ENCODE data around the gene CHCHD6. TPM values are rescaled to one million over a fixed set of nuclear protein-coding genes. Genes with fewer than 3 reads are reported as not detected.

The CHCHD6 gene
- total and polyA plus RNA-seq, 4 donors: 22.5 to 70.2 (median 49.7) TPM

DNA sequence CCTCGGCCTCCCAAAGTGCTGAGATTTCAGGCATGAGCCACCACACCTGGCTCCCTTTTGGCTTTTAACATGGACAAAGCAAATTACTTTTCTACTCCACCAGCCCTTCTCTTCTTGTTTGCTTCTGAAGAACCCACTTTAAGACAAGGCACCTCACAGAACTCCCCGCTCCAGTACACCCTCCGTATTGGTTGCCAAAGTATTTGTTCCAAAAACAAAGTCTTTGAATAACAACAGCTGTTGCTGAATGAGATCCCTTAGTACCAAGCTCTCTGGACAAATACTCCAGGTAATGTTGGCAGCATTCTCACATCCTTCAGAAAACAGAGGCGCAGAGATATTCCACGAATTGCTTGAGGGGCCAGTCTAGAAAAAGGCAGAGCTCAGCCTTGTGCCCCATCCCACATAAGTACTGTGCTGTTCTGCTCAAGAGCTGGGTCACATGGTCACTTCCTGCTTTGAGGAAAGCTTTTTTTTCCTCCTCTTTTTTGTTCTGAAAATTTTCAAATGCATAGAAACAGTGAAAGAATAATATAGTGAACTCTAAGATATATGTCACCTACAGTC is 7.3 kb upstream of the CHCHD6 start:
- H3K4me1 ChIP-seq (ENCODE audit: control insufficient read depth, insufficient read depth, low read length): no peaks in the 10 kb centered on the region
- H3K27ac ChIP-seq (ENCODE audit: low read depth, low read length): no peak overlapping the region
- no peak overlapping the region for H3K4me3 ChIP-seq (ENCODE audit: low read depth, low read length)
- DNase-seq (ENCODE audit: low read depth in 4 of 6, low spot score in 6 of 6): no peak
- no peaks in the 10 kb centered on the region for H3K36me3 ChIP-seq (ENCODE audit: control insufficient read depth, insufficient read depth, low read length)
- no peaks in the 10 kb centered on the region for H3K27me3 ChIP-seq (ENCODE audit: control insufficient read depth, insufficient read depth, low read length)
- 74% methylated on average over 5 of the region's 5 CpGs for WGBS (ENCODE audit: insufficient coverage)
- no peaks in the 10 kb centered on the region for H3K9me3 ChIP-seq (ENCODE audit: control insufficient read depth, insufficient read depth, low read length)

- no peaks in the 10 kb centered on the region for H3K36me3 ChIP-seq (ENCODE audit: control insufficient read depth, insufficient read depth, low read length)
- no peak overlapping the region for H3K27ac ChIP-seq (ENCODE audit: low read depth, low read length)
- 71% methylated on average over 1 of the region's 7 CpGs for whole genome bisulfite sequencing (ENCODE audit: insufficient coverage)
- no peak for DNase-seq (ENCODE audit: low read depth in 4 of 6, low spot score in 6 of 6)
- H3K4me1 ChIP-seq (ENCODE audit: control insufficient read depth, insufficient read depth, low read length): peaks cover 8% of the 10 kb centered on the region
- no peaks in the 10 kb centered on the region for H3K9me3 ChIP-seq (ENCODE audit: control insufficient read depth, insufficient read depth, low read length)
- H3K27me3 ChIP-seq (ENCODE audit: control insufficient read depth, insufficient read depth, low read length): no peaks in the 10 kb centered on the region
- H3K4me3 ChIP-seq (ENCODE audit: low read depth, low read length): no peak overlapping the region
These were observed 5.0 kb upstream of the CHCHD6 start for GRCh38 chr3:126699011-126699410.

GRCh38 chr3:126704494-126705214 is 614 bp downstream of the CHCHD6 start:
- no peak for DNase-seq (ENCODE audit: low read depth in 4 of 6, low spot score in 6 of 6)
- no peaks in the 10 kb centered on the region for H3K27me3 ChIP-seq (ENCODE audit: control insufficient read depth, insufficient read depth, low read length)
- no peak overlapping the region for H3K27ac ChIP-seq (ENCODE audit: low read depth, low read length)
- peaks cover 6% of the 10 kb centered on the region for H3K36me3 ChIP-seq (ENCODE audit: control insufficient read depth, insufficient read depth, low read length)
- peak overlapping the region; percentile 70 for H3K4me3 ChIP-seq (ENCODE audit: low read depth, low read length)
- WGBS (ENCODE audit: insufficient coverage): 2% methylated on average over 37 of the region's 44 CpGs
- H3K9me3 ChIP-seq (ENCODE audit: control insufficient read depth, insufficient read depth, low read length): peaks cover 2% of the 10 kb centered on the region
- H3K4me1 ChIP-seq (ENCODE audit: control insufficient read depth, insufficient read depth, low read length): peaks cover 15% of the 10 kb centered on the region

- Histone ChIP-seq H3K4me3 (ENCODE audit: low read depth, low read length) (no peak overlapping the region), H3K4me1 (ENCODE audit: control insufficient read depth, insufficient read depth, low read length) (peaks cover 15% of the 10 kb centered on the region), H3K36me3 (ENCODE audit: control insufficient read depth, insufficient read depth, low read length) (peaks cover 6% of the 10 kb centered on the region), H3K27ac (ENCODE audit: low read depth, low read length) (no peak overlapping the region), H3K27me3 (ENCODE audit: control insufficient read depth, insufficient read depth, low read length) (no peaks in the 10 kb centered on the region), H3K9me3 (ENCODE audit: control insufficient read depth, insufficient read depth, low read length) (peaks cover 2% of the 10 kb centered on the region)
- 77% methylated on average over 3 of the region's 3 CpGs for WGBS (ENCODE audit: insufficient coverage)
- DNase-seq (ENCODE audit: low read depth in 4 of 6, low spot score in 6 of 6): peak in 1 of 6 donors; percentile 16
These were observed 2.6 kb downstream of the CHCHD6 start for GRCh38 chr3:126706631-126707030.

- no peaks in the 10 kb centered on the region for H3K27me3 ChIP-seq (ENCODE audit: control insufficient read depth, insufficient read depth, low read length)
- no peak overlapping the region for H3K27ac ChIP-seq (ENCODE audit: low read depth, low read length)
- DNase-seq (ENCODE audit: low read depth in 4 of 6, low spot score in 6 of 6): peak in 2 of 6 donors; percentile 32 to 33
- H3K9me3 ChIP-seq (ENCODE audit: control insufficient read depth, insufficient read depth, low read length): peaks cover 2% of the 10 kb centered on the region
- WGBS (ENCODE audit: insufficient coverage): 85% methylated on average over 7 of the region's 8 CpGs
- peaks cover 6% of the 10 kb centered on the region for H3K36me3 ChIP-seq (ENCODE audit: control insufficient read depth, insufficient read depth, low read length)
- peaks cover 8% of the 10 kb centered on the region for H3K4me1 ChIP-seq (ENCODE audit: control insufficient read depth, insufficient read depth, low read length)
- H3K4me3 ChIP-seq (ENCODE audit: low read depth, low read length): no peak overlapping the region
These were observed 7.2 kb downstream of the CHCHD6 start for GRCh38 chr3:126711121-126711760.

GRCh38 chr3:126713199-126713598 is 9.2 kb downstream of the CHCHD6 start:
- H3K4me1 ChIP-seq (ENCODE audit: control insufficient read depth, insufficient read depth, low read length): peaks cover 8% of the 10 kb centered on the region
- 60% methylated on average over 7 of the region's 7 CpGs for WGBS (ENCODE audit: insufficient coverage)
- no peaks in the 10 kb centered on the region for H3K27me3 ChIP-seq (ENCODE audit: control insufficient read depth, insufficient read depth, low read length)
- H3K4me3 ChIP-seq (ENCODE audit: low read depth, low read length): no peak overlapping the region
- H3K9me3 ChIP-seq (ENCODE audit: control insufficient read depth, insufficient read depth, low read length): peaks cover 2% of the 10 kb centered on the region
- DNase-seq (ENCODE audit: low read depth in 4 of 6, low spot score in 6 of 6): no peak
- H3K27ac ChIP-seq (ENCODE audit: low read depth, low read length): no peak overlapping the region
- H3K36me3 ChIP-seq (ENCODE audit: control insufficient read depth, insufficient read depth, low read length): no peaks in the 10 kb centered on the region

DNA sequence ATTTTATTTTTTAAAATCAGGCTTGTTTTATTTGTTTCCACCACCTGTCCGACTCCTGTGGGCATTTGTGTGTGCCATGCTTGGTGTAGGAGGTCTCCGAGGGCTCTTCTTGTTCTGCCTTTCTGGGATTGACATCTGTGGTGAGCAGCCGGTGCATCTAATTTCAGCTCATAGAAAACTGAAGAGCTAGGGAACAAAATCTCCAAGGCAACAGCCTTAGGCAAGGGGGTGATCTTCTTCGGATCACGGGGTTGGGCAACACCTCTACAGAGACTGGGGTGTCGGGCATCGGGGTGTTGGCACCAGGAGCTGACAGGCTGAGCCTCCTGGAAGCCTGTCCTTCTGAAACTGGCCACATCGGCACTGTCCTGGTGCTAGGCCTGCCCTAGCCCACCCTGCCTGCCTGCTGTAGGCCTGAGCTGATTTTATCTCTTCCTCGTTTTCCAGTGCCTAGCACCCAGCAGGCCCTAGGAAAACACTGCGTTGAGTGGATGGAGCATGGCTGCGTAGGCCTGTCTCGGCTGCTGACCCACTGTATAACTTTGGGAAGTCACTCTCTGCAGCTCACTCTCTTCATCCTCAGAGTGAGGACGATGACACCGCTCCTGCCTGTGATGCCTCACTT is 10.3 kb downstream of the CHCHD6 start:
- no peak overlapping the region for H3K27ac ChIP-seq (ENCODE audit: low read depth, low read length)
- H3K36me3 ChIP-seq (ENCODE audit: control insufficient read depth, insufficient read depth, low read length): peaks cover 3% of the 10 kb centered on the region
- peak in 2 of 6 donors; percentile 20 to 56 for DNase-seq (ENCODE audit: low read depth in 4 of 6, low spot score in 6 of 6)

DNA sequence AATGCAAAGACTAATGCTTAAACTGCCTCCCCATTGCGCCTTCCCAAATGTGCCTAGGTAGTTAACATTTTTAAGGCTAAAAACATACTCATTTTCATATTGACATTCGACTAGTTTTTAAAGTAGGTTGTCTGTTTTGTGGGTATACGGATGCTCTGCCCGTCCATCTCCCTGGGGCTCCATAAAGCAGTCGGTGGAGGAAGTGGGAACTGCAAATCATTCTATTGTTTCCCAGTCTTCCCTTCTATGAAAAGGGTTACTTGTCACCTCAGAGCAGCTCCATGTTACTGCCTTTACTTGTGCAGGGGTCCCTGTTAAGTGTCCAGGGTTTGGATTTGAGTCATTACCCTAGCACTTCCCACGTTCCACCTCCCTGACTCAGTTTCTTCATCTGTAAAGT is 10.9 kb downstream of the CHCHD6 start:
- H3K36me3 ChIP-seq (ENCODE audit: control insufficient read depth, insufficient read depth, low read length): peaks cover 3% of the 10 kb centered on the region
- peaks cover 12% of the 10 kb centered on the region for H3K4me1 ChIP-seq (ENCODE audit: control insufficient read depth, insufficient read depth, low read length)
- no peak overlapping the region for H3K4me3 ChIP-seq (ENCODE audit: low read depth, low read length)
- no peak overlapping the region for H3K27ac ChIP-seq (ENCODE audit: low read depth, low read length)
- H3K9me3 ChIP-seq (ENCODE audit: control insufficient read depth, insufficient read depth, low read length): no peaks in the 10 kb centered on the region
- DNase-seq (ENCODE audit: low read depth in 4 of 6, low spot score in 6 of 6): no peak
- no peaks in the 10 kb centered on the region for H3K27me3 ChIP-seq (ENCODE audit: control insufficient read depth, insufficient read depth, low read length)
- WGBS (ENCODE audit: insufficient coverage): no CpG with 5 or more reads among the region's 6 CpGs

More for the DNA sequence above, 10.3 kb downstream of the CHCHD6 start:
- Histone ChIP-seq H3K27me3 (ENCODE audit: control insufficient read depth, insufficient read depth, low read length) (no peaks in the 10 kb centered on the region), H3K4me3 (ENCODE audit: low read depth, low read length) (no peak overlapping the region), H3K9me3 (ENCODE audit: control insufficient read depth, insufficient read depth, low read length) (peaks cover under 1% of the 10 kb centered on the region), H3K4me1 (ENCODE audit: control insufficient read depth, insufficient read depth, low read length) (peaks cover 12% of the 10 kb centered on the region)
- 92% methylated on average over 12 of the region's 14 CpGs for WGBS (ENCODE audit: insufficient coverage)

- Histone ChIP-seq H3K4me3 (ENCODE audit: low read depth, low read length) (no peak overlapping the region), H3K4me1 (ENCODE audit: control insufficient read depth, insufficient read depth, low read length) (peaks cover 12% of the 10 kb centered on the region), H3K9me3 (ENCODE audit: control insufficient read depth, insufficient read depth, low read length) (no peaks in the 10 kb centered on the region), H3K36me3 (ENCODE audit: control insufficient read depth, insufficient read depth, low read length) (peaks cover 3% of the 10 kb centered on the region), H3K27me3 (ENCODE audit: control insufficient read depth, insufficient read depth, low read length) (no peaks in the 10 kb centered on the region), H3K27ac (ENCODE audit: low read depth, low read length) (no peak overlapping the region)
- no peak for DNase-seq (ENCODE audit: low read depth in 4 of 6, low spot score in 6 of 6)
- WGBS (ENCODE audit: insufficient coverage): no CpG with 5 or more reads among the region's 1 CpG
These were observed 11.4 kb downstream of the CHCHD6 start for GRCh38 chr3:126715432-126715831.
